Activated naive CD4-positive, alpha-beta T cell treated with anti-CD3 and anti-CD28 coated beads, Interleukin-2, amount 50 U/mL, for 24 hours (primary cell): ENCODE results near the gene ARL4D.
"Not testable (repeated sequence)": the region's sequence is repeated elsewhere in the genome, so short reads cannot be mapped to it uniquely, and the experiment has no call there.

Experiments
- H3K27ac Mint-ChIP-seq: one replicate; pipeline ENCODE4 v1.8.0; 2021; ENCODE audit warnings: mild to moderate bottlenecking, mixed read lengths
- H3K27me3 Mint-ChIP-seq: one replicate; pipeline ENCODE4 v1.8.0; 2021; ENCODE audit warnings: mixed read lengths
- H3K36me3 Mint-ChIP-seq: one replicate; pipeline ENCODE4 v1.8.0; 2021; ENCODE audit warnings: mixed read lengths
- H3K4me1 Mint-ChIP-seq: one replicate; pipeline ENCODE4 v1.8.0; 2021; ENCODE audit warnings: mixed read lengths
- H3K4me3 Mint-ChIP-seq: one replicate; pipeline ENCODE4 v1.8.0; 2021; ENCODE audit warnings: mild to moderate bottlenecking, mixed read lengths
- H3K9me3 Mint-ChIP-seq: one replicate; pipeline ENCODE4 v1.8.0; 2021; ENCODE audit warnings: mixed read lengths

Gene ARL4D

GRCh38 chr17:43382776-43383175 is 16.0 kb upstream of the ARL4D start:
- Mint-ChIP-seq H3K4me3 (no peak overlapping the region), H3K27ac (no peak overlapping the region), H3K9me3 (no peaks in the 10 kb centered on the region), H3K4me1 (peaks cover 13% of the 10 kb centered on the region), H3K27me3 (no peaks in the 10 kb centered on the region), H3K36me3 (peaks cover 2% of the 10 kb centered on the region)

- Mint-ChIP-seq H3K4me1 (peaks cover 17% of the 10 kb centered on the region), H3K4me3 (no peak overlapping the region), H3K27ac (no peak overlapping the region), H3K36me3 (peaks cover 2% of the 10 kb centered on the region), H3K27me3 (no peaks in the 10 kb centered on the region), H3K9me3 (no peaks in the 10 kb centered on the region)
Observed at GRCh38 chr17:43383372-43383771, 15.4 kb upstream of the ARL4D start.

- no peak overlapping the region for H3K4me3 Mint-ChIP-seq
- H3K27me3 Mint-ChIP-seq = no peaks in the 10 kb centered on the region
- no peak overlapping the region for H3K27ac Mint-ChIP-seq
- no peaks in the 10 kb centered on the region for H3K36me3 Mint-ChIP-seq
- H3K9me3 Mint-ChIP-seq = no peaks in the 10 kb centered on the region
- peaks cover 20% of the 10 kb centered on the region for H3K4me1 Mint-ChIP-seq
Observed at GRCh38 chr17:43383826-43384475, 14.8 kb upstream of the ARL4D start.

GRCh38 chr17:43384476-43384862 is 14.3 kb upstream of the ARL4D start:
- H3K27ac Mint-ChIP-seq = no peak overlapping the region
- no peaks in the 10 kb centered on the region for H3K9me3 Mint-ChIP-seq
- peaks cover 25% of the 10 kb centered on the region for H3K4me1 Mint-ChIP-seq
- H3K4me3 Mint-ChIP-seq = no peak overlapping the region
- no peaks in the 10 kb centered on the region for H3K36me3 Mint-ChIP-seq
- no peaks in the 10 kb centered on the region for H3K27me3 Mint-ChIP-seq

- Mint-ChIP-seq H3K27ac (peak overlapping the region; percentile 10), H3K36me3 (no peaks in the 10 kb centered on the region), H3K4me3 (no peak overlapping the region), H3K4me1 (peaks cover 33% of the 10 kb centered on the region), H3K27me3 (no peaks in the 10 kb centered on the region), H3K9me3 (no peaks in the 10 kb centered on the region)
Observed at GRCh38 chr17:43385046-43385831, 13.6 kb upstream of the ARL4D start.

- Mint-ChIP-seq H3K4me1 (peaks cover 33% of the 10 kb centered on the region), H3K36me3 (no peaks in the 10 kb centered on the region), H3K27me3 (no peaks in the 10 kb centered on the region), H3K4me3 (peak overlapping the region; percentile 100), H3K9me3 (no peaks in the 10 kb centered on the region), H3K27ac (peak overlapping the region; percentile 99)
Observed at GRCh38 chr17:43388359-43389045, 10.3 kb upstream of the ARL4D start.

GRCh38 chr17:43389046-43389947 is 9.5 kb upstream of the ARL4D start:
- Mint-ChIP-seq H3K27ac (peak overlapping the region; percentile 90), H3K4me3 (peak overlapping the region; percentile 100), H3K27me3 (no peaks in the 10 kb centered on the region), H3K36me3 (no peaks in the 10 kb centered on the region), H3K9me3 (no peaks in the 10 kb centered on the region), H3K4me1 (peaks cover 38% of the 10 kb centered on the region)

GRCh38 chr17:43392397-43392796 is 6.4 kb upstream of the ARL4D start:
- H3K4me3 Mint-ChIP-seq = no peak overlapping the region
- no peaks in the 10 kb centered on the region for H3K27me3 Mint-ChIP-seq
- peaks cover 32% of the 10 kb centered on the region for H3K4me1 Mint-ChIP-seq
- no peaks in the 10 kb centered on the region for H3K9me3 Mint-ChIP-seq
- H3K27ac Mint-ChIP-seq = no peak overlapping the region
- no peaks in the 10 kb centered on the region for H3K36me3 Mint-ChIP-seq

- Mint-ChIP-seq H3K27ac (peak overlapping the region; percentile 62), H3K9me3 (no peaks in the 10 kb centered on the region), H3K36me3 (no peaks in the 10 kb centered on the region), H3K4me3 (no peak overlapping the region), H3K4me1 (peaks cover 30% of the 10 kb centered on the region), H3K27me3 (no peaks in the 10 kb centered on the region)
Observed at GRCh38 chr17:43393944-43394482, 4.8 kb upstream of the ARL4D start.

- H3K9me3 Mint-ChIP-seq, H3K36me3 Mint-ChIP-seq, H3K27ac Mint-ChIP-seq, H3K4me3 Mint-ChIP-seq, H3K27me3 Mint-ChIP-seq: not testable (repeated sequence)
- peaks cover 26% of the 10 kb centered on the region for H3K4me1 Mint-ChIP-seq
Observed at GRCh38 chr17:43394696-43395095, 4.1 kb upstream of the ARL4D start.

GRCh38 chr17:43395165-43395564 is 3.6 kb upstream of the ARL4D start:
- H3K9me3 Mint-ChIP-seq = no peaks in the 10 kb centered on the region
- no peaks in the 10 kb centered on the region for H3K27me3 Mint-ChIP-seq
- no peaks in the 10 kb centered on the region for H3K36me3 Mint-ChIP-seq
- H3K4me1 Mint-ChIP-seq = peaks cover 26% of the 10 kb centered on the region
- H3K4me3 Mint-ChIP-seq = no peak overlapping the region
- H3K27ac Mint-ChIP-seq = no peak overlapping the region

- H3K27me3 Mint-ChIP-seq = no peaks in the 10 kb centered on the region
- H3K27ac Mint-ChIP-seq = no peak overlapping the region
- no peaks in the 10 kb centered on the region for H3K9me3 Mint-ChIP-seq
- H3K4me1 Mint-ChIP-seq = peaks cover 39% of the 10 kb centered on the region
- H3K36me3 Mint-ChIP-seq = no peaks in the 10 kb centered on the region
- H3K4me3 Mint-ChIP-seq = no peak overlapping the region
Observed at GRCh38 chr17:43396491-43397060, 2.2 kb upstream of the ARL4D start.

GRCh38 chr17:43399839-43400328 is 1.1 kb downstream of the ARL4D start:
- Mint-ChIP-seq H3K36me3 (no peaks in the 10 kb centered on the region), H3K27me3 (no peaks in the 10 kb centered on the region), H3K4me3 (peak overlapping the region; percentile 92), H3K4me1 (peaks cover 34% of the 10 kb centered on the region), H3K27ac (peak overlapping the region; percentile 59), H3K9me3 (no peaks in the 10 kb centered on the region)

GRCh38 chr17:43400943-43401717 is 2.3 kb downstream of the ARL4D start:
- no peaks in the 10 kb centered on the region for H3K27me3 Mint-ChIP-seq

More at GRCh38 chr17:43400943-43401717, 2.3 kb downstream of the ARL4D start:
- Mint-ChIP-seq H3K27ac (no peak overlapping the region), H3K9me3 (no peaks in the 10 kb centered on the region), H3K36me3 (no peaks in the 10 kb centered on the region), H3K4me1 (peaks cover 30% of the 10 kb centered on the region), H3K4me3 (peak overlapping the region; percentile 69)
